Ramos (cell line): ENCODE measurements around the gene VENTX.

Experiments used
- in situ Hi-C: fragments of 300-500 bp; cut with MboI; formaldehyde crosslinking; loops from one replicate; pipeline ENCODE4 v1.14.3; 2022; ENCODE audit warnings: low sequenced_read_pairs; ENCODE audit not compliant: unreplicated experiment

Gene VENTX

GRCh38 chr10:133237588-133238465 lies at the start of gene VENTX:
VENTX (plus strand) TSS chr10:133237855; CDS start chr10:133237915, 60 bp downstream.
- in situ Hi-C loops = no loop called here

GRCh38 chr10:133187906-133188681 lies 49.6 kb upstream of the VENTX start:
- in situ Hi-C loops = no loop called here

GRCh38 chr10:133189256-133189655 lies 48.4 kb upstream of the VENTX start:
- in situ Hi-C loops = no loop called here

- in situ Hi-C loops = no loop called here
These were observed 47.9 kb upstream of the VENTX start for GRCh38 chr10:133189726-133190125.

- in situ Hi-C loops = no loop called here
These were observed 47.4 kb upstream of the VENTX start for GRCh38 chr10:133190225-133190624.

GRCh38 chr10:133191651-133192050 lies 46.0 kb upstream of the VENTX start:
- in situ Hi-C loops = no loop called here

- in situ Hi-C loops = no loop called here
These were observed 43.5 kb upstream of the VENTX start for GRCh38 chr10:133194151-133194550.

GRCh38 chr10:133195096-133195495 lies 42.6 kb upstream of the VENTX start:
- in situ Hi-C loops = no loop called here

- in situ Hi-C loops = no loop called here
These were observed 42.0 kb upstream of the VENTX start for GRCh38 chr10:133195611-133196010.

GRCh38 chr10:133196221-133196915 lies 41.3 kb upstream of the VENTX start:
- in situ Hi-C loops = no loop called here

GRCh38 chr10:133196936-133197758 lies 40.5 kb upstream of the VENTX start:
- in situ Hi-C loops = no loop called here

GRCh38 chr10:133197786-133198185 lies 39.9 kb upstream of the VENTX start:
- in situ Hi-C loops = no loop called here

- in situ Hi-C loops = no loop called here
These were observed 39.4 kb upstream of the VENTX start for GRCh38 chr10:133198206-133198605.

GRCh38 chr10:133198621-133199487 lies 38.8 kb upstream of the VENTX start:
- in situ Hi-C loops = no loop called here

GRCh38 chr10:133199488-133199885 lies 38.2 kb upstream of the VENTX start:
- in situ Hi-C loops = no loop called here

- in situ Hi-C loops = no loop called here
These were observed 37.6 kb upstream of the VENTX start for GRCh38 chr10:133199992-133200611.

- in situ Hi-C loops = no loop called here
These were observed 37.0 kb upstream of the VENTX start for GRCh38 chr10:133200621-133201031.

GRCh38 chr10:133201151-133201947 lies 36.3 kb upstream of the VENTX start:
- in situ Hi-C loops = no loop called here
